ENCODE data around the gene TLCD3A. TPM values are rescaled to one million over a fixed set of nuclear protein-coding genes. Genes with fewer than 3 reads are reported as not detected.

TLCD3A gene
- total and polyA plus RNA-seq, 9 of the 15 experiments (the other 6 are each of a cell fraction or from before 2014, with no cell fraction given): 1.3 to 13.5 (median 7.3) TPM

- TF ChIP-seq KAT7 (CRISPR knock-in tag; IDR thresholded peaks at IDR 0.05; ENCODE audit: borderline replicate concordance): peak; percentile 64
- peak; percentile 74 for TF ChIP-seq BHLHE40 (IDR thresholded peaks at IDR 0.05; ENCODE audit: low read length)
- peak; percentile 85; the same call in 1 of the 2 replicates for TF ChIP-seq NCOA6 (IDR thresholded peaks at IDR 0.05)
- TF ChIP-seq ZNF232 (CRISPR knock-in tag; IDR thresholded peaks at IDR 0.05): 0 out of 2 replicates have a peak, but pooled peaks have one; percentile 17
- 0 out of 4 replicates have a peak, but pooled peaks of 1 of the 2 experiments have one; percentile 57 for TF ChIP-seq SIN3A (IDR thresholded peaks at IDR 0.05; ENCODE audit: borderline replicate concordance in 2 of 2, control insufficient read depth in 1 of 2, low read depth in 2 of 2, low read length in 2 of 2)
- no peak for TF ChIP-seq EP400 (IDR thresholded peaks at IDR 0.05)
- no peak for TF ChIP-seq PRPF4 (IDR thresholded peaks at IDR 0.05; ENCODE audit: insufficient read depth, low read depth, low read length, poor library complexity, severe bottlenecking)
- 0 out of 4 replicates have a peak, but pooled peaks of 1 of the 2 experiments have one; percentile 29 for TF ChIP-seq HDAC1 (IDR thresholded peaks at IDR 0.05)
- TF ChIP-seq ZBTB26 (CRISPR knock-in tag; IDR thresholded peaks at IDR 0.05): no peak
- TF ChIP-seq, protein P1, sequence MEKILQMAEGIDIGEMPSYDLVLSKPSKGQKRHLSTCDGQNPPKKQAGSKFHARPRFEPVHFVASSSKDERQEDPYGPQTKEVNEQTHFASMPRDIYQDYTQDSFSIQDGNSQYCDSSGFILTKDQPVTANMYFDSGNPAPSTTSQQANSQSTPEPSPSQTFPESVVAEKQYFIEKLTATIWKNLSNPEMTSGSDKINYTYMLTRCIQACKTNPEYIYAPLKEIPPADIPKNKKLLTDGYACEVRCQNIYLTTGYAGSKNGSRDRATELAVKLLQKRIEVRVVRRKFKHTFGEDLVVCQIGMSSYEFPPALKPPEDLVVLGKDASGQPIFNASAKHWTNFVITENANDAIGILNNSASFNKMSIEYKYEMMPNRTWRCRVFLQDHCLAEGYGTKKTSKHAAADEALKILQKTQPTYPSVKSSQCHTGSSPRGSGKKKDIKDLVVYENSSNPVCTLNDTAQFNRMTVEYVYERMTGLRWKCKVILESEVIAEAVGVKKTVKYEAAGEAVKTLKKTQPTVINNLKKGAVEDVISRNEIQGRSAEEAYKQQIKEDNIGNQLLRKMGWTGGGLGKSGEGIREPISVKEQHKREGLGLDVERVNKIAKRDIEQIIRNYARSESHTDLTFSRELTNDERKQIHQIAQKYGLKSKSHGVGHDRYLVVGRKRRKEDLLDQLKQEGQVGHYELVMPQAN (IDR thresholded peaks at IDR 0.05; ENCODE audit: borderline replicate concordance): 0 out of 2 replicates have a peak, but pooled peaks have one; percentile 34
- peak; percentile 51 for TF ChIP-seq MYC (IDR thresholded peaks at IDR 0.05; ENCODE audit: low read depth, low read length)
- TF ChIP-seq MYC (CRISPR knock-in tag; IDR thresholded peaks at IDR 0.05; ENCODE audit: borderline replicate concordance, low read depth): peak; percentile 60; the same call in 1 of the 2 replicates
- TF ChIP-seq, protein P2, sequence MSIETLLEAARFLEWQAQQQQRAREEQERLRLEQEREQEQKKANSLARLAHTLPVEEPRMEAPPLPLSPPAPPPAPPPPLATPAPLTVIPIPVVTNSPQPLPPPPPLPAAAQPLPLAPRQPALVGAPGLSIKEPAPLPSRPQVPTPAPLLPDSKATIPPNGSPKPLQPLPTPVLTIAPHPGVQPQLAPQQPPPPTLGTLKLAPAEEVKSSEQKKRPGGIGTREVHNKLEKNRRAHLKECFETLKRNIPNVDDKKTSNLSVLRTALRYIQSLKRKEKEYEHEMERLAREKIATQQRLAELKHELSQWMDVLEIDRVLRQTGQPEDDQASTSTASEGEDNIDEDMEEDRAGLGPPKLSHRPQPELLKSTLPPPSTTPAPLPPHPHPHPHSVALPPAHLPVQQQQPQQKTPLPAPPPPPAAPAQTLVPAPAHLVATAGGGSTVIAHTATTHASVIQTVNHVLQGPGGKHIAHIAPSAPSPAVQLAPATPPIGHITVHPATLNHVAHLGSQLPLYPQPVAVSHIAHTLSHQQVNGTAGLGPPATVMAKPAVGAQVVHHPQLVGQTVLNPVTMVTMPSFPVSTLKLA (conservative IDR thresholded peaks at IDR 0.05): peak in 1 of 2 experiments; percentile 71; a peak in 2 of 4 replicates
- TF ChIP-seq, protein P3, sequence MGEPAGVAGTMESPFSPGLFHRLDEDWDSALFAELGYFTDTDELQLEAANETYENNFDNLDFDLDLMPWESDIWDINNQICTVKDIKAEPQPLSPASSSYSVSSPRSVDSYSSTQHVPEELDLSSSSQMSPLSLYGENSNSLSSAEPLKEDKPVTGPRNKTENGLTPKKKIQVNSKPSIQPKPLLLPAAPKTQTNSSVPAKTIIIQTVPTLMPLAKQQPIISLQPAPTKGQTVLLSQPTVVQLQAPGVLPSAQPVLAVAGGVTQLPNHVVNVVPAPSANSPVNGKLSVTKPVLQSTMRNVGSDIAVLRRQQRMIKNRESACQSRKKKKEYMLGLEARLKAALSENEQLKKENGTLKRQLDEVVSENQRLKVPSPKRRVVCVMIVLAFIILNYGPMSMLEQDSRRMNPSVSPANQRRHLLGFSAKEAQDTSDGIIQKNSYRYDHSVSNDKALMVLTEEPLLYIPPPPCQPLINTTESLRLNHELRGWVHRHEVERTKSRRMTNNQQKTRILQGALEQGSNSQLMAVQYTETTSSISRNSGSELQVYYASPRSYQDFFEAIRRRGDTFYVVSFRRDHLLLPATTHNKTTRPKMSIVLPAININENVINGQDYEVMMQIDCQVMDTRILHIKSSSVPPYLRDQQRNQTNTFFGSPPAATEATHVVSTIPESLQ (CRISPR knock-in tag; IDR thresholded peaks at IDR 0.05): peak; percentile 50; the same call in 1 of the 2 replicates
- TF ChIP-seq HNRNPLL (IDR thresholded peaks at IDR 0.05; ENCODE audit: low read depth, low read length, poor library complexity, severe bottlenecking): peak; percentile 81
- TF ChIP-seq L3MBTL2 (IDR thresholded peaks at IDR 0.05): peak; percentile 82; the same call in 1 of the 2 replicates
- no peak for TF ChIP-seq ZNF354B (CRISPR knock-in tag; IDR thresholded peaks at IDR 0.05)
- TF ChIP-seq NFIC (IDR thresholded peaks at IDR 0.05): peak; percentile 39; the same call in 1 of the 2 replicates
- TF ChIP-seq ELF1 (tag; IDR thresholded peaks at IDR 0.05): no peak
Measured at GRCh38 chr17:751269-752001, 19.0 kb downstream of the TLCD3A start (continued).

Data from K562 (cell line).